Activated naive CD4-positive, alpha-beta T cell treated with anti-CD3 and anti-CD28 coated beads for 36 hours (primary cell): ENCODE results near the gene DIP2C. TPM values are rescaled to one million over a fixed set of nuclear protein-coding genes. Genes with fewer than 3 reads are reported as not detected.
"Not testable (repeated sequence)": the region's sequence is repeated elsewhere in the genome, so short reads cannot be mapped to it uniquely, and the experiment has no call there.

Experiments used
- CTCF ChIA-PET: fragments of 350-600 bp; sonication (Branson Sonifier 250); formaldehyde crosslinking; loops from one replicate; lab custom pipeline; 2021; ENCODE audit warnings: antibody characterized with exemption; lab: Charles Lee
- DNase-seq: peaks from one replicate; pipeline ENCODE4 v3.0.0-alpha.2; 2020
- H3K27ac Mint-ChIP-seq: one replicate; pipeline ENCODE4 v1.8.0; 2021; ENCODE audit warnings: mild to moderate bottlenecking, mixed read lengths
- H3K27me3 Mint-ChIP-seq: one replicate; pipeline ENCODE4 v1.8.0; 2021; ENCODE audit warnings: low read depth, mixed read lengths
- H3K36me3 Mint-ChIP-seq: one replicate; pipeline ENCODE4 v1.8.0; 2021; ENCODE audit warnings: low read depth, mixed read lengths
- H3K4me1 Mint-ChIP-seq: one replicate; pipeline ENCODE4 v1.8.0; 2021; ENCODE audit warnings: low read depth, mixed read lengths
- H3K4me3 Mint-ChIP-seq: one replicate; pipeline ENCODE4 v1.8.0; 2021; ENCODE audit warnings: mild to moderate bottlenecking, moderate library complexity, mixed read lengths
- H3K9me3 Mint-ChIP-seq: one replicate; pipeline ENCODE4 v1.8.0; 2021; ENCODE audit warnings: mixed read lengths
- intact Hi-C: fragments of 100-400 bp; cut with micrococcal nuclease; formaldehyde crosslinking; loops from one replicate; pipeline ENCODE4 v1.15.1; 2023
- total RNA-seq, 2 experiments: library from RNA; stranded (reverse); gene quantifications; one replicate each; pipeline ENCODE4 v1.2.3, GENCODE V29; 2021

DIP2C gene
- total RNA-seq, 2 experiments from 2014 or later = 0.67 to 0.91 TPM

- CTCF ChIA-PET = no interaction called here
- intact Hi-C loops = no loop called here
- Mint-ChIP-seq H3K27ac (no peak overlapping the region), H3K4me1 (no peaks in the 10 kb centered on the region), H3K27me3 (peaks cover 15% of the 10 kb centered on the region), H3K9me3 (no peaks in the 10 kb centered on the region), H3K4me3 (no peak overlapping the region), H3K36me3 (no peaks in the 10 kb centered on the region)
- DNase-seq = no peak
These were observed 52.2 kb downstream of the DIP2C start for GRCh38 chr10:637221-637620.

DNA sequence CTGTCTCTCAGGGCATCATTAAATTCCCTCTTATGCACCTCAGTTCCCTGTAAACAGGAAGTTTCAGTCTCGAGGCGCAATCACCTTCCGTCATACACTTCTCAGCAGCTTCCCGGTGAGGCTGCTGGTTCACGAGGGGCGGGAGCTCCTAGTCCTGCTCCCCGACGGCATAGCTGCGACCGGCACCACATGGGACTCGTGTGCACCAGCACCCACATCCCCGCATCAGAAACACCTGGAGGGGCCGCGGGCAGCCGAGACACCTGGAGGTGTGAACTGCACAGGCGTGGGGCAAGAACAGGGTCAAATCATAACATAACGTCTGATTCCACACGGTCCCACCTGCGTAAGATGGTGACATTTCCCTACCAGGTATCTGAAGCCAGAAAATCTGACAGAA, 52.7 kb downstream of the DIP2C start:
- H3K9me3 Mint-ChIP-seq = no peaks in the 10 kb centered on the region
- no peak overlapping the region for H3K27ac Mint-ChIP-seq
- H3K4me1 Mint-ChIP-seq = no peaks in the 10 kb centered on the region
- no peaks in the 10 kb centered on the region for H3K36me3 Mint-ChIP-seq
- H3K27me3 Mint-ChIP-seq = peaks cover 15% of the 10 kb centered on the region
- DNase-seq = no peak
- CTCF ChIA-PET = no interaction called here
- intact Hi-C loops = no loop called here
- H3K4me3 Mint-ChIP-seq = no peak overlapping the region

DNA sequence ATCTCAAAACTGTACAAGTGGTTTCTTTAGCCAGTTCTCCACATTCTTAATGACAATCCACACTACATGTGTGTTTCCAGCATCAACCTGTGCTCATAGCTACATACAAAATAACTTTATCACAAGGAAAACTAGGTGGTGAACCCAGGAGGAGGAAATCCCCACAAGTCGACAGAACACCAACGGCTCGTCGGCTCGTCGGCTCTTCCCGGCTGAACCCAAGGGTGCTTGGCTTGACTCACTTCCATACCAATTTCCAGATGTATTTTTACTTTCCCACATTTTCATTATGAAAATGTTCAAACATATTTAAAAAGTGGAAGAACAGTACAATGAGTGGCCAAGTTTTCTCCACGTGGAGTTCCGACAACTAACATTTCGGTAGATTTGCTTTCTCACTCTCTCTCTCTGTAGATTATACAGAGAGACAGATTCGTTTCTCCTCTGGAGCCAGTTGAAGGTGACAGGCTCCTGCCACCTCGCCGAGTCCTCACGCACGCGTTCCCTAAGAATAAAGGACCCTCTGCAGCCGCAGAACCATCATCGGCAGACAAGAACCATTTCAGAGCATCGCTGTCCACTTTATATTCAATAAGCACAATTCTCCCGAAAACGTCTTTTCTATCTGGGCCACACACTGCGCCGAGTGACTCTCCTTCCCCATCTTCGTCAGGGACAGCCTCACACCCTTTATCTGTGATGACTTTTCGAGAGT, 53.3 kb downstream of the DIP2C start:
- H3K27me3 Mint-ChIP-seq = peaks cover 15% of the 10 kb centered on the region
- intact Hi-C loops = no loop called here
- H3K4me1 Mint-ChIP-seq = no peaks in the 10 kb centered on the region
- H3K36me3 Mint-ChIP-seq = no peaks in the 10 kb centered on the region
- H3K4me3 Mint-ChIP-seq = no peak overlapping the region
- no peak for DNase-seq
- no peak overlapping the region for H3K27ac Mint-ChIP-seq
- H3K9me3 Mint-ChIP-seq = no peaks in the 10 kb centered on the region
- CTCF ChIA-PET = no interaction called here

- Mint-ChIP-seq H3K27me3 (peaks cover 15% of the 10 kb centered on the region), H3K4me3 (no peak overlapping the region), H3K9me3 (no peaks in the 10 kb centered on the region), H3K4me1 (no peaks in the 10 kb centered on the region), H3K36me3 (no peaks in the 10 kb centered on the region), H3K27ac (no peak overlapping the region)
- CTCF ChIA-PET = no interaction called here
- DNase-seq = no peak
- intact Hi-C loops = no loop called here
These were observed 54.2 kb downstream of the DIP2C start for GRCh38 chr10:635088-635861.

DNA sequence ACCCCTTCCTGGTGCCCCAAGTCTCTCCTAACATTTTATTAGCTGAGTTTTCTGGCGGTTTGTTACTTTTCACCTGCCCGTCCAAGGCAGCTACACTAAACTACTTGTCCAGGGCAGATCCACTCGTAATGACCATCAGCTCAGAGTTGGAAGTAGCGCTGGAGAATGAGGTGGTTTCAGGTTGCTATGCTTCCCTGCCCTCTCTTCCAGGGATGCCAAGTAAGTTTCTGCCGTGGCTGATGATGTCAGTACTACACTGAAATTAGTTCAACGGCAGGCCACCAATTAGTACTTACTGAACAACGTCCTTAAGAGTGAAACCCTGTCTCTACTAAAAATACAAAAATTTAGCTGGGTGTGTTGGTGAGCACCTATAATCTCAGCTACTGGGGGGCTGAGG, 55.2 kb downstream of the DIP2C start:
- Mint-ChIP-seq H3K4me3 (no peak overlapping the region), H3K9me3 (no peaks in the 10 kb centered on the region), H3K27ac (no peak overlapping the region), H3K27me3 (peaks cover 15% of the 10 kb centered on the region), H3K36me3 (no peaks in the 10 kb centered on the region), H3K4me1 (peaks cover 5% of the 10 kb centered on the region)
- intact Hi-C loops = no loop called here
- no peak for DNase-seq
- CTCF ChIA-PET = no interaction called here

DNA sequence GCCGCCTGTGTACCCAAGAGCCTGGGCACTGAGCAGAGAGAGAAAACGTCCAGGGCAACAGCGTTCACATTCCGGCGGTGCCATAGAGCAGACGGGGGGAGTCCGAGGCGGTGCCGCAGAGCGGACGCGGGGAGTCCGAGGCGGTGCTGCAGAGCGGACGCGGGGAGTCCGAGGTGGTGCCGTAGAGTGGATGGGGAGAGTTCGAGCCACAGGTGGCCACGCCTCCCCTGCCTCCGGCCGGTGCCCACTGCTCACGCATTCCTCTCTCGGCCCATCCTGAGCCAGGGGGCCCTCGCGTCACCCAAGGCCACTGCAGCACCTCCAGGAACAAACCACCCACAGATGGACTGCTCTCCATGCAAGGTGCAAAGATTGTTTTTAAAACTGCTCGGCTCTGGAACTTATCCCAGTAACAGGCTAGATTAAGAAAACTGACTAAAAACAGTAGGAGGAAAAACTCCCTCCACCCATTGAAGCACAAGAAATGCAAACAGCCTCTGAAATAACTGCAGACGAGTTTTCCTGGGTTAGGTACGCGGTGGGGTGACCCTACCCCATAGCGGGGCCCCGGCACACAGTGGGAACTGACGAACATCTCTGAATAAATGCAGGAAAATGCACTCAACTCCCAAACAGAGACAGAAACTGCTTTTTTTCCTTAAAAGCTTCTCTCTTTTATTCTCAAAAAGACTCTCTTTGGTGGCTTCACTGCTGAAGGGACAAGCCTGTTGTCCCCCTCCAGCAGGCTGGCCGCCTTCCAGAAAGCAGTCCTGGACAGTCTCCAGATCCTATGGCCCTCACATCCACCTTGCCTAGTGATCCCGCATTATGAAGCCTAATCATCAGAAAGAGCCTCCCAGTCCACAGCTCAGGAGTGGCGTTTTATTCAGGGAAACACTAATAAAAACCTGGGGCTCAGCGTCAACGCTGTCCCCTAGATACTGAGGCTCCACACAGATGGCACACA, 55.9 kb downstream of the DIP2C start:
- intact Hi-C loops = no loop called here
- Mint-ChIP-seq H3K27ac (no peak overlapping the region), H3K4me1 (peaks cover 10% of the 10 kb centered on the region), H3K9me3 (no peaks in the 10 kb centered on the region), H3K27me3 (peaks cover 15% of the 10 kb centered on the region), H3K4me3 (no peak overlapping the region), H3K36me3 (no peaks in the 10 kb centered on the region)
- no peak for DNase-seq
- CTCF ChIA-PET = no interaction called here

GRCh38 chr10:632807-633177, 56.7 kb downstream of the DIP2C start:
- DNase-seq, H3K27ac Mint-ChIP-seq, CTCF ChIA-PET, H3K9me3 Mint-ChIP-seq, H3K4me3 Mint-ChIP-seq, H3K4me1 Mint-ChIP-seq, H3K36me3 Mint-ChIP-seq, intact Hi-C loops: not testable (repeated sequence)
- H3K27me3 Mint-ChIP-seq = peaks cover 13% of the 10 kb centered on the region

DNA sequence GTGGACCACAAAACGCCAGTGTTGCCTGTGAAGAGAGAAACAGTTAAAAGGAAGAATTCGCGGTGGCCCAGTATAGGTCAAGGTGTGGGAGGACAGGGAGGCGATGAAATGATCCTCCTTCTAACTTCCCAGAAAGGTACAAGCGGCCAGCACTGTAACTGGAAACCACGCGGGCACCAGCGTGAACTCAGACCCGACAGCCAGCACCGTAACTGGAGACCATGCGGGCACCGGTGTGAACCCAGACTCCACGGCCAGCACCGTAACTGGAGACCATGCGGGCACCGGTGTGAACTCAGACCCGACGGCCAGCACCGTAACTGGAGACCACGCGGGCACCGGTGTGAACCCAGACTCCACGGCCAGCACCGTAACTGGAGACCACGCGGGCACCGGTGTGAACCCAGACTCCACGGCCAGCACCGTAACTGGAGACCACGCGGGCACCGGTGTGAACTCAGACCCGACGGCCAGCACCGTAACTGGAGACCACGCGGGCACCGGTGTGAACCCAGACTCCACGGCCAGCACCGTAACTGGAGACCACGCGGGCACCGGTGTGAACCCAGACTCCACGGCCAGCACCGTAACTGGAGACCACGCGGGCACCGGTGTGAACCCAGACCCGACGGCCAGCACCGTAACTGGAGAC, 57.2 kb downstream of the DIP2C start:
- H3K36me3 Mint-ChIP-seq, H3K27ac Mint-ChIP-seq, H3K27me3 Mint-ChIP-seq, DNase-seq, intact Hi-C loops, H3K4me1 Mint-ChIP-seq, CTCF ChIA-PET, H3K9me3 Mint-ChIP-seq, H3K4me3 Mint-ChIP-seq: not testable (repeated sequence)

- Mint-ChIP-seq H3K4me3 (no peak overlapping the region), H3K36me3 (no peaks in the 10 kb centered on the region), H3K4me1 (peaks cover 10% of the 10 kb centered on the region), H3K27me3 (peaks cover 4% of the 10 kb centered on the region), H3K9me3 (no peaks in the 10 kb centered on the region), H3K27ac (no peak overlapping the region)
- intact Hi-C loops = no loop called here
- DNase-seq = no peak
- CTCF ChIA-PET = no interaction called here
These were observed 58.2 kb downstream of the DIP2C start for GRCh38 chr10:631266-631665.

DNA sequence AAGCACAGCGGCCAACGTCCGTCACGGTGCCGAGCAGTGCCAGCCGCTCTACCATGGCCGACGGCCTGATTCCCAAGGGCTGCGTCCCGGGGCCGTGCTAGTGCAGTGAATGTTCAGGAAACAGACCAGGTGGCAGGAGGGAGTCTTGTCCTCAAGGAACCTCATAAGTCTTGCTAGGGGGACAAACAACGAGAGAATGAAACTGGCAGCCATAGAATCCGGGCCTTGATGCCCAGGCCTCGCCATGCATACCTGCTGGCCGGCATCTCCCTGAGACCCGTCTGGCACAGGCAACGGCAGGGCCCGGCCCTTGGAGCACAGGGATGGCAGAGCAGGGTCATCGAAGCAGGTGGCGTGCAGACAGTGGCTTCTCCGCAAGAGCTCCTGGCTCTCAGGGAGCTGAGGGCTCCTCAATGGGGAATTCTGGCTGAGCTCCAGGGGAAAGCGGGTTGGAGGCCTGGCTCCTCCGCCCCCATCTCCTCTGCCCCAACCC, 58.8 kb downstream of the DIP2C start:
- CTCF ChIA-PET = interaction anchor here (1.2 kb wide), 1 partner anchor 120 kb away, joined by 4 read pairs; no protein-coding TSS in a partner anchor
- Mint-ChIP-seq H3K27ac (no peak overlapping the region), H3K9me3 (no peaks in the 10 kb centered on the region), H3K27me3 (peaks cover 7% of the 10 kb centered on the region), H3K4me1 (peaks cover 10% of the 10 kb centered on the region), H3K36me3 (no peaks in the 10 kb centered on the region), H3K4me3 (no peak overlapping the region)
- intact Hi-C loops = no loop called here
- no peak for DNase-seq

GRCh38 chr10:629186-629998, 60.1 kb downstream of the DIP2C start:
- Mint-ChIP-seq H3K9me3 (no peaks in the 10 kb centered on the region), H3K27ac (no peak overlapping the region), H3K27me3 (peaks cover 3% of the 10 kb centered on the region), H3K4me3 (no peak overlapping the region), H3K36me3 (no peaks in the 10 kb centered on the region), H3K4me1 (peaks cover 11% of the 10 kb centered on the region)
- intact Hi-C loops = no loop called here
- no peak for DNase-seq
- CTCF ChIA-PET = interaction anchor here (1.2 kb wide), 1 partner anchor 118 kb away, joined by 4 read pairs; no protein-coding TSS in a partner anchor
